HepG2 (cell line): ENCODE results near the gene SIGLEC10. TPM values are rescaled to one million over a fixed set of nuclear protein-coding genes. Genes with fewer than 3 reads are reported as not detected.
A peak's percentile ranks its signal among the peaks of the same experiment; 100 is the strongest.

Experiments
- ASH2L ChIP-seq: fragments of 300-600, 200-600 bp; sonication (generic); IDR thresholded peaks from 2 replicates; pipeline ENCODE4 v1.7.0; 2017; ENCODE audit warnings: low read depth, mild to moderate bottlenecking, moderate library complexity, mixed read lengths, low read length; ENCODE audit not compliant: insufficient read length
- ATF7-NPFF ChIP-seq: sonication (generic); formaldehyde crosslinking; IDR thresholded peaks from 2 replicates; pipeline ENCODE4 v1.8.1; 2023; ENCODE audit warnings: mild to moderate bottlenecking, low read depth, missing genetic modification reagents, moderate library complexity
- BATF2 ChIP-seq: sonication (generic); formaldehyde crosslinking; IDR thresholded peaks from 2 replicates; pipeline ENCODE4 v1.8.0; 2022; ENCODE audit warnings: mild to moderate bottlenecking, missing genetic modification reagents, moderate library complexity
- E2F2 ChIP-seq: sonication (generic); formaldehyde crosslinking; IDR thresholded peaks from 2 replicates; pipeline ENCODE4 v1.4.0; 2020; ENCODE audit warnings: missing genetic modification reagents, borderline replicate concordance
- FOXA3 ChIP-seq: IDR thresholded peaks from 2 replicates; pipeline ENCODE4 v1.6.1; 2016; ENCODE audit warnings: missing genetic modification reagents, missing compliant biosample characterization
- FOXM1 ChIP-seq: sonication (generic); formaldehyde crosslinking; IDR thresholded peaks from 2 replicates; pipeline ENCODE4 v1.5.0; 2020; ENCODE audit warnings: missing genetic modification reagents
- HIVEP1 ChIP-seq: sonication (generic); formaldehyde crosslinking; IDR thresholded peaks from 2 replicates; pipeline ENCODE4 v1.4.0; 2020; ENCODE audit warnings: mild to moderate bottlenecking, missing genetic modification reagents
- MTF2 ChIP-seq: sonication (generic); formaldehyde crosslinking; IDR thresholded peaks from 2 replicates; pipeline ENCODE4 v1.5.0; 2020; ENCODE audit warnings: missing genetic modification reagents, borderline replicate concordance
- MXD1 ChIP-seq: sonication (generic); formaldehyde crosslinking; IDR thresholded peaks from 2 replicates; pipeline ENCODE4 v1.4.0; 2020; ENCODE audit warnings: mild to moderate bottlenecking, missing genetic modification reagents
- MXI1 ChIP-seq: IDR thresholded peaks from 3 replicates; pipeline ENCODE4 v1.6.1; 2012; ENCODE audit warnings: low read depth, low read length, inconsistent platforms, borderline replicate concordance
- RFX1 ChIP-seq: fragments of 450-650 bp; IDR thresholded peaks from 2 replicates; pipeline ENCODE4 v1.6.1; 2017
- SNAPC2 ChIP-seq: sonication (generic); formaldehyde crosslinking; IDR thresholded peaks from 2 replicates; pipeline ENCODE4 v1.8.1; 2022; ENCODE audit warnings: mild to moderate bottlenecking, missing genetic modification reagents
- TFDP1 ChIP-seq: IDR thresholded peaks from 2 replicates; pipeline ENCODE4 v1.6.1; 2016; ENCODE audit warnings: missing compliant biosample characterization, missing genetic modification reagents, borderline replicate concordance
- ZNF160 ChIP-seq: sonication (generic); formaldehyde crosslinking; IDR thresholded peaks from 2 replicates; pipeline ENCODE4 v1.8.0; 2022; ENCODE audit warnings: mild to moderate bottlenecking, inconsistent platforms, missing genetic modification reagents
- ZNF407 ChIP-seq: sonication (generic); formaldehyde crosslinking; IDR thresholded peaks from one replicate; pipeline ENCODE4 v1.5.1; 2020; ENCODE audit warnings: mild to moderate bottlenecking, missing genetic modification reagents; ENCODE audit errors: not compliant biosample characterization
- ZNF501 ChIP-seq: sonication (generic); formaldehyde crosslinking; IDR thresholded peaks from 2 replicates; pipeline ENCODE4 v1.5.1; 2020; ENCODE audit warnings: mild to moderate bottlenecking, moderate library complexity, missing genetic modification reagents
- ZSCAN31 ChIP-seq: sonication (generic); formaldehyde crosslinking; IDR thresholded peaks from 2 replicates; pipeline ENCODE4 v1.5.0; 2020; ENCODE audit warnings: low read depth, mild to moderate bottlenecking, missing genetic modification reagents
- polyA plus RNA-seq, 8 experiments: library from polyadenylated mRNA; depleted of rRNA in 3 of 8; stranded (reverse) in 7 of 8; unstranded in 1 of 8; fragments of >200 nt; fragmentation: Illumina TruSeq in 4 of 8; extraction: Trizol in 4 of 8; gene quantifications; 2 replicates each; pipeline versions ENCODE4 v1.2.1 to v1.2.3, GENCODE V29; 2011 to 2016; ENCODE audit warnings: low read depth in 4 of 8, missing spikeins in 1 of 8, mixed read lengths in 1 of 8; ENCODE audit not compliant: insufficient read depth in 1 of 8
- total RNA-seq, 5 experiments: library from RNA; depleted of rRNA; stranded (reverse); fragments of >200 nt; fragmentation: Illumina TruSeq; extraction: Trizol; gene quantifications; 2 replicates each; pipeline ENCODE4 v1.2.3, GENCODE V29; 2016; ENCODE audit warnings: low read depth in 1 of 5

SIGLEC10 gene
- total and polyA plus RNA-seq, 2 of the 13 experiments (the other 11 are each of a cell fraction or from before 2014, with no cell fraction given): not detected

- TF ChIP-seq ZNF407 (CRISPR knock-in tag): no peak
- 0 out of 2 replicates have a peak, but pooled peaks have one; percentile 37 for TF ChIP-seq ZSCAN31 (CRISPR knock-in tag)
- TF ChIP-seq E2F2 (CRISPR knock-in tag): peak; percentile 88; the same call in 1 of the 2 replicates
- peak; percentile 65; the same call in 1 of the 2 replicates for TF ChIP-seq ZNF160 (CRISPR knock-in tag)
- TF ChIP-seq SNAPC2 (CRISPR knock-in tag): peak; percentile 71; the same call in 1 of the 2 replicates
- peak; percentile 18; the same call in 1 of the 2 replicates for TF ChIP-seq FOXA3 (CRISPR knock-in tag)
- peak; percentile 81 for TF ChIP-seq MXD1 (CRISPR knock-in tag)
- TF ChIP-seq TFDP1 (CRISPR knock-in tag): peak; percentile 99
- TF ChIP-seq ATF7-NPFF (CRISPR knock-in tag): peak; percentile 88
- TF ChIP-seq FOXM1 (CRISPR knock-in tag): peak; percentile 89
- peak; percentile 90 for TF ChIP-seq RFX1
- TF ChIP-seq ASH2L: peak; percentile 38
- peak; percentile 67; the same call in 1 of the 2 replicates for TF ChIP-seq HIVEP1 (CRISPR knock-in tag)
- peak; percentile 91; the same call in 2 of the 3 replicates for TF ChIP-seq MXI1
- TF ChIP-seq ZNF501 (CRISPR knock-in tag): peak; percentile 68
- TF ChIP-seq MTF2 (CRISPR knock-in tag): no peak
- peak; percentile 96 for TF ChIP-seq BATF2
Measured at GRCh38 chr19:51394050-51394836, 23.2 kb downstream of the SIGLEC10 start (continued).
